Loucy (cell line): ENCODE measurements around the gene SLC9A8.

Experiments
- CTCF ChIP-seq: fragments of 200-600 bp; sonication (generic); conservative IDR thresholded peaks from 2 replicates; pipeline ENCODE4 v1.5.1; 2014; ENCODE audit warnings: mild to moderate bottlenecking, antibody characterized with exemption, low read length
- EZH2phosphoT487 ChIP-seq: fragments of 200-600 bp; IDR thresholded peaks from 2 replicates; pipeline ENCODE4 v1.6.1; 2018; ENCODE audit warnings: antibody characterized with exemption, mild to moderate bottlenecking, moderate library complexity, borderline replicate concordance

GRCh38 chr20:49871391-49871948, 58.8 kb downstream of the SLC9A8 start:
- no peak for TF ChIP-seq CTCF
- no peak for TF ChIP-seq EZH2phosphoT487
